Glutamatergic neuron (in vitro differentiated cells): ENCODE data around the gene TRMT61A. TPM values are rescaled to one million over a fixed set of nuclear protein-coding genes. Genes with fewer than 3 reads are reported as not detected.

Source experiments
- DNase-seq: peaks from one replicate; pipeline ENCODE4 v3.0.0; 2022
- H3K27ac Mint-ChIP-seq: one replicate; pipeline ENCODE4 v1.8.0; 2020; ENCODE audit warnings: mild to moderate bottlenecking, mixed read lengths, inconsistent platforms; ENCODE audit not compliant: unreplicated experiment
- H3K27me3 Mint-ChIP-seq: one replicate; pipeline ENCODE4 v1.8.0; 2020; ENCODE audit warnings: mild to moderate bottlenecking, moderate library complexity, mixed read lengths, inconsistent platforms; ENCODE audit not compliant: unreplicated experiment
- H3K36me3 Mint-ChIP-seq: one replicate; pipeline ENCODE4 v1.8.0; 2020; ENCODE audit warnings: mild to moderate bottlenecking, mixed read lengths, inconsistent platforms; ENCODE audit not compliant: unreplicated experiment
- H3K4me1 Mint-ChIP-seq: one replicate; pipeline ENCODE4 v1.8.0; 2020; ENCODE audit warnings: mild to moderate bottlenecking, low read depth, mixed read lengths, inconsistent platforms; ENCODE audit not compliant: unreplicated experiment
- H3K4me3 Mint-ChIP-seq: one replicate; pipeline ENCODE4 v1.8.0; 2020; ENCODE audit warnings: mild to moderate bottlenecking, mixed read lengths, inconsistent platforms; ENCODE audit not compliant: unreplicated experiment
- H3K9me3 Mint-ChIP-seq: one replicate; pipeline ENCODE4 v1.8.0; 2020; ENCODE audit warnings: mild to moderate bottlenecking, moderate library complexity, mixed read lengths, inconsistent platforms; ENCODE audit not compliant: unreplicated experiment
- CTCF ChIP-seq: fragments of 200-600 bp; sonication (generic); IDR thresholded peaks from one replicate; pipeline ENCODE4 v1.5.0; 2021; ENCODE audit not compliant: partially characterized antibody, unreplicated experiment
- total RNA-seq: library from RNA; stranded (reverse); fragmentation: NEBNext Ultra II Directional; extraction: Animal tissue kit (Norgen Biotek cat#: 25700); gene quantifications from one replicate; pipeline ENCODE4 v1.2.1, GENCODE V29; 2021; ENCODE audit not compliant: unreplicated experiment

The TRMT61A gene
- total RNA-seq, 1 donor from 2014 or later, result 7.8 TPM

GRCh38 chr14:103559766-103560165, 30.8 kb downstream of the TRMT61A start:
- TF ChIP-seq CTCF, result no peak
- no peaks in the 10 kb centered on the region for H3K36me3 Mint-ChIP-seq

GRCh38 chr14:103560691-103561090, 31.7 kb downstream of the TRMT61A start:
- Mint-ChIP-seq H3K27ac (peak overlapping the region; percentile 98), H3K27me3 (peaks cover 3% of the 10 kb centered on the region), H3K4me1 (peaks cover 41% of the 10 kb centered on the region), H3K36me3 (no peaks in the 10 kb centered on the region), H3K4me3 (peak overlapping the region; percentile 97), H3K9me3 (peaks cover 16% of the 10 kb centered on the region)
- no peak for DNase-seq
- TF ChIP-seq CTCF, result no peak

More at GRCh38 chr14:103559766-103560165, 30.8 kb downstream of the TRMT61A start:
- Mint-ChIP-seq H3K9me3 (peaks cover 16% of the 10 kb centered on the region), H3K4me1 (peaks cover 43% of the 10 kb centered on the region), H3K27me3 (peaks cover 3% of the 10 kb centered on the region), H3K27ac (peak overlapping the region; percentile 9), H3K4me3 (peak overlapping the region; percentile 97)
- DNase-seq, result no peak

GRCh38 chr14:103561381-103562178, 32.6 kb downstream of the TRMT61A start:
- peaks cover 41% of the 10 kb centered on the region for H3K4me1 Mint-ChIP-seq
- H3K4me3 Mint-ChIP-seq, result peak overlapping the region; percentile 97
- peak; percentile 72 for DNase-seq
- peaks cover 3% of the 10 kb centered on the region for H3K27me3 Mint-ChIP-seq
- TF ChIP-seq CTCF, result no peak
- no peaks in the 10 kb centered on the region for H3K36me3 Mint-ChIP-seq
- H3K27ac Mint-ChIP-seq, result peak overlapping the region; percentile 98
- peaks cover 16% of the 10 kb centered on the region for H3K9me3 Mint-ChIP-seq

- H3K36me3 Mint-ChIP-seq, result no peaks in the 10 kb centered on the region
- H3K4me3 Mint-ChIP-seq, result peak overlapping the region; percentile 97
Observed at GRCh38 chr14:103562179-103562428, 33.1 kb downstream of the TRMT61A start.

More at GRCh38 chr14:103562179-103562428, 33.1 kb downstream of the TRMT61A start:
- H3K27me3 Mint-ChIP-seq, result peaks cover 3% of the 10 kb centered on the region
- no peak for TF ChIP-seq CTCF
- peak overlapping the region; percentile 98 for H3K27ac Mint-ChIP-seq
- H3K9me3 Mint-ChIP-seq, result peaks cover 16% of the 10 kb centered on the region
- DNase-seq, result peak; percentile 62
- peaks cover 39% of the 10 kb centered on the region for H3K4me1 Mint-ChIP-seq
